K562 (cell line): ENCODE measurements around the gene NDFIP1. TPM values are rescaled to one million over a fixed set of nuclear protein-coding genes. Genes with fewer than 3 reads are reported as not detected.
A peak's percentile ranks its signal among the peaks of the same experiment; 100 is the strongest.

ENCODE experiments used
- ATAC-seq: fragments of 200-7000 bp; cut with Tn5 transposase; 3 replicates; pipeline ENCODE4 v1.9.1; 2020; ENCODE audit warnings: moderate library complexity
- BruUV-seq: library from RNA; stranded (reverse); fragments of 400-500 nt; replicated peaks from 2 replicates; lab custom pipeline; 2021; lab: Mats Ljungman, UMichigan
- CTCF ChIA-PET: fragments of 300-600 bp; formaldehyde crosslinking; extraction: SDS; loops from one replicate; lab custom pipeline; 2021; ENCODE audit warnings: low intra/inter-chr PET ratio; lab: Yijun Ruan, JAX
- POLR2A ChIA-PET: fragments of 300-600, 350-650 bp; sonication (Branson Sonifier 250); formaldehyde crosslinking; extraction: SDS; loops from one replicate; lab custom pipeline; 2021; ENCODE audit warnings: antibody characterized with exemption, inconsistent platforms; lab: Yijun Ruan, JAX
- DNase-seq, 4 experiments: peaks; one replicate each; pipeline versions ENCODE4 v3.0.0 to v3.0.0-alpha.2; 2011 to 2018; ENCODE audit warnings: low spot score in 3 of 4, mixed read lengths in 3 of 4; ENCODE audit errors: extremely low read depth in 1 of 4
- FAIRE-seq: peaks from 2 replicates; lab custom pipeline; 2011; peaks lifted over from hg19 to GRCh38; lab: Jason Lieb, UNC
- H2AFZ ChIP-seq: 2 replicates; pipeline ENCODE4 v1.6.0; 2011; ENCODE audit warnings: low read depth, low read length, control low read depth, inconsistent platforms
- H3K27ac ChIP-seq: fragments of 200-600 bp; 3 replicates; pipeline ENCODE4 v1.8.0; 2011; ENCODE audit warnings: low read depth, mild to moderate bottlenecking, control low read depth, inconsistent platforms, low read length, moderate library complexity, mixed read lengths; ENCODE audit errors: extremely low read depth
- H3K27me3 ChIP-seq, 2 experiments: fragments of 300-600 bp in 1 of 2; 2 replicates in 1 of 2; 3 replicates in 1 of 2; pipeline versions ENCODE4 v1.6.0 to v1.8.0; 2011; ENCODE audit warnings: inconsistent platforms in 2 of 2, low read length in 2 of 2, mild to moderate bottlenecking in 1 of 2, mixed read lengths in 1 of 2, moderate library complexity in 1 of 2; ENCODE audit not compliant: control insufficient read depth in 2 of 2, insufficient read depth in 2 of 2
- H3K36me3 ChIP-seq: fragments of 300-600 bp; 3 replicates; pipeline ENCODE4 v1.8.0; 2011; ENCODE audit warnings: mild to moderate bottlenecking, low read length, inconsistent platforms; ENCODE audit not compliant: control insufficient read depth, insufficient read depth
- H3K4me1 ChIP-seq, 2 experiments: fragments of 200-600 bp in 1 of 2; replicated peaks in 1 of 2; 2 replicates in 1 of 2; 3 replicates in 1 of 2; pipeline versions ENCODE4 v1.5.1 to v1.8.0; 2011; ENCODE audit warnings: inconsistent platforms in 2 of 2, low read length in 2 of 2, mild to moderate bottlenecking in 1 of 2, mixed read lengths in 1 of 2, moderate library complexity in 1 of 2; ENCODE audit not compliant: control insufficient read depth in 2 of 2, insufficient read depth in 2 of 2
- H3K4me2 ChIP-seq: 2 replicates; pipeline ENCODE4 v1.6.1; 2011; ENCODE audit warnings: low read length, control low read depth, inconsistent platforms, mixed read lengths; ENCODE audit not compliant: insufficient read depth
- H3K4me3 ChIP-seq: fragments of 200-600 bp; sonication (generic), shearing (Covaris generic); 2 replicates; pipeline ENCODE4 v1.5.1; 2016; ENCODE audit warnings: control low read depth, inconsistent platforms
- H3K79me2 ChIP-seq: fragments of 200-600 bp; 3 replicates; pipeline ENCODE4 v1.8.0; 2011; ENCODE audit warnings: low read length, inconsistent platforms; ENCODE audit not compliant: control insufficient read depth, insufficient read depth
- H3K9ac ChIP-seq, 2 experiments: 2 replicates each; pipeline versions ENCODE4 v1.6.0 to v1.6.1; 2011; ENCODE audit warnings: low read depth in 2 of 2, low read length in 2 of 2, control low read depth in 1 of 2, inconsistent platforms in 1 of 2, mild to moderate bottlenecking in 1 of 2, mixed read lengths in 1 of 2; ENCODE audit not compliant: insufficient read depth in 1 of 2
- H3K9me1 ChIP-seq: one replicate; pipeline ENCODE4 v1.6.0; 2011; ENCODE audit warnings: inconsistent platforms, mild to moderate bottlenecking, low read length, moderate library complexity; ENCODE audit not compliant: control insufficient read depth, insufficient read depth
- H3K9me3 ChIP-seq: replicated peaks from 2 replicates; pipeline ENCODE4 v1.5.1; 2011; ENCODE audit warnings: low read depth, low read length, inconsistent platforms; ENCODE audit not compliant: control insufficient read depth, insufficient read depth
- H4K20me1 ChIP-seq: replicated peaks from 2 replicates; pipeline ENCODE4 v1.6.1; 2011; ENCODE audit warnings: low read length, inconsistent platforms, mixed read lengths; ENCODE audit not compliant: control insufficient read depth, insufficient read depth
- CEBPZ ChIP-seq: fragments of 150-350 bp; IDR thresholded peaks from 2 replicates; pipeline ENCODE4 v1.6.1; 2014; ENCODE audit warnings: low read depth, mild to moderate bottlenecking, low read length, borderline replicate concordance
- CTCF ChIP-seq, 3 experiments: IDR thresholded peaks in 2 of 3; conservative IDR thresholded peaks in 1 of 3; 2 replicates each; pipeline ENCODE4 v1.5.1; 2011 to 2012; ENCODE audit warnings: low read length in 3 of 3, mild to moderate bottlenecking in 3 of 3, control low read depth in 2 of 3, improper control_type of control experiment in 1 of 3, inconsistent platforms in 1 of 3, low read depth in 1 of 3, mixed read lengths in 1 of 3, moderate library complexity in 1 of 3; ENCODE audit not compliant: insufficient read depth in 2 of 3
- ESRRA ChIP-seq: fragments of 450-650 bp; IDR thresholded peaks from 2 replicates; pipeline ENCODE4 v1.6.1; 2014; ENCODE audit warnings: low read depth, mild to moderate bottlenecking, moderate library complexity, borderline replicate concordance
- GTF2A2 ChIP-seq: IDR thresholded peaks from 2 replicates; pipeline ENCODE4 v1.6.1; 2016; ENCODE audit warnings: mild to moderate bottlenecking, missing genetic modification characterization, missing compliant biosample characterization
- LEF1 ChIP-seq: fragments of 450-650 bp; IDR thresholded peaks from 2 replicates; pipeline ENCODE4 v1.6.1; 2016; ENCODE audit warnings: mild to moderate bottlenecking
- NCOA1 ChIP-seq: fragments of 450-650 bp; IDR thresholded peaks from 2 replicates; pipeline ENCODE4 v1.6.1; 2016; ENCODE audit warnings: low read depth
- NFIC ChIP-seq: fragments of 450-650 bp; IDR thresholded peaks from 2 replicates; pipeline ENCODE4 v1.6.1; 2017; ENCODE audit warnings: mild to moderate bottlenecking, inconsistent platforms
- NFIX ChIP-seq: fragments of 250-450 bp; sonication (Bioruptor Pico); IDR thresholded peaks from 2 replicates; pipeline ENCODE4 v1.4.0; 2020; ENCODE audit warnings: low read depth, mild to moderate bottlenecking, moderate library complexity
- PRPF4 ChIP-seq: fragments of 200-400 bp; formaldehyde crosslinking; IDR thresholded peaks from one replicate; pipeline ENCODE4 v1.6.1; 2017; ENCODE audit warnings: low read length, low read depth, mild to moderate bottlenecking; ENCODE audit not compliant: insufficient read depth, poor library complexity, severe bottlenecking
- RAD21 ChIP-seq, 2 experiments: fragments of 250-450 bp in 1 of 2; fragments of 450-650 bp in 1 of 2; sonication (Bioruptor Pico) in 1 of 2; formaldehyde crosslinking in 1 of 2; IDR thresholded peaks in 1 of 2; conservative IDR thresholded peaks in 1 of 2; 2 replicates each; pipeline versions ENCODE4 v1.4.0 to v1.8.0; 2020 to 2022; ENCODE audit warnings: mild to moderate bottlenecking in 2 of 2, moderate library complexity in 1 of 2
- SMAD3 ChIP-seq: fragments of 450-650 bp; formaldehyde crosslinking; conservative IDR thresholded peaks from 2 replicates; pipeline ENCODE4 v1.4.0; 2020; ENCODE audit warnings: mild to moderate bottlenecking
- TEAD4 ChIP-seq, 2 experiments: sonication (generic) in 1 of 2; formaldehyde crosslinking in 1 of 2; IDR thresholded peaks; 2 replicates each; pipeline versions ENCODE4 v1.6.1 to v1.8.0; 2012 to 2022; ENCODE audit warnings: borderline replicate concordance in 1 of 2, inconsistent platforms in 1 of 2, low read length in 1 of 2, mild to moderate bottlenecking in 1 of 2, missing genetic modification reagents in 1 of 2
- WGBS: fragments of 100-300 bp; shearing (Covaris generic); methylation state at CpG from one replicate; pipeline ENCODE4 v1.1.6; 2016; ENCODE audit warnings: low coverage, mixed read lengths; ENCODE audit not compliant: insufficient coverage; ENCODE audit errors: missing lambda C conversion rate; 5-methylcytosine and 5-hydroxymethylcytosine counted together
- in situ Hi-C: fragments of 300-500 bp; cut with MboI; formaldehyde crosslinking; loops from 4 replicates; pipeline ENCODE4 v1.15.0; 2018; ENCODE audit warnings: inconsistent platforms, mixed read lengths
- intact Hi-C: fragments of 100-400 bp; cut with micrococcal nuclease; formaldehyde crosslinking; loops from 2 replicates; pipeline ENCODE4 v1.14.2; 2022
- polyA plus RNA-seq, 8 experiments: library from polyadenylated mRNA; depleted of rRNA in 4 of 8; stranded (reverse) in 5 of 8; unstranded in 3 of 8; fragments of >200 nt; fragmentation: Nextera tagmentation in 2 of 8; fragmentation: Illumina TruSeq in 1 of 8; extraction: Ambion mirVana in 2 of 8; extraction: Trizol in 1 of 8; gene quantifications; 2 replicates each; pipeline versions ENCODE4 v1.2.1 to v1.2.3, GENCODE V29; 2011 to 2014; ENCODE audit warnings: inconsistent platforms in 1 of 8, missing spikeins in 1 of 8
- total RNA-seq, 7 experiments: library from RNA; depleted of rRNA in 6 of 7; stranded (reverse); fragments of >200 nt in 6 of 7; fragmentation: Illumina TruSeq in 2 of 7; extraction: Trizol in 2 of 7; gene quantifications; 2 replicates each; pipeline versions ENCODE4 v1.2.1 to v1.2.3, GENCODE V29; 2011 to 2021; ENCODE audit warnings: low replicate concordance in 1 of 7

The NDFIP1 gene
- total and polyA plus RNA-seq, 9 of the 15 experiments (the other 6 are each of a cell fraction or from before 2014, with no cell fraction given) = 5.3 to 37.5 (median 31.9) TPM

GRCh38 chr5:142059304-142059940 is 49.2 kb upstream of the NDFIP1 start:
- ATAC-seq = peak; percentile 79
- H3K27me3 ChIP-seq = peaks cover 12 to 23% of the 10 kb centered on the region in 2 experiments
- peak; percentile 79 for FAIRE-seq
- no peak overlapping the region for H3K4me2 ChIP-seq
- in situ Hi-C loops (no loop called here), intact Hi-C loops (no loop called here)
- 50% methylated on average over 1 of the region's 1 CpG for WGBS
- DNase-seq = peak in 1 of 4 experiments; percentile 35
- CTCF ChIA-PET = interaction anchor here (0.7 kb wide), 1 partner anchor 67 kb away, joined by 3 read pairs; no protein-coding TSS in a partner anchor
- POLR2A ChIA-PET = no interaction called here
- H3K9ac ChIP-seq = no peak overlapping the region
- H3K4me3 ChIP-seq = no peak overlapping the region
- no peaks in the 10 kb centered on the region for H3K36me3 ChIP-seq
- H3K79me2 ChIP-seq = no peaks in the 10 kb centered on the region
- no peaks in the 10 kb centered on the region for H3K9me3 ChIP-seq
- no peaks in the 10 kb centered on the region for H3K9me1 ChIP-seq
- H3K4me1 ChIP-seq = no peaks in the 10 kb centered on the region; a peak in 1 of 5 replicates
- no peak for TF ChIP-seq ESRRA
- TF ChIP-seq SMAD3 (CRISPR knock-in tag) = no peak
- peak; percentile 57 for TF ChIP-seq NFIX (CRISPR knock-in tag)
- no peak for TF ChIP-seq PRPF4
- TF ChIP-seq LEF1 = no peak
- peak in 1 of 2 experiments; percentile 36; a peak in 1 of 4 replicates for TF ChIP-seq RAD21 (CRISPR knock-in tag; conservative IDR thresholded peaks at IDR 0.05 in 1 of 2, IDR thresholded peaks at IDR 0.05 in 1 of 2)
- TF ChIP-seq GTF2A2 (tag) = no peak
- peak; percentile 87 for TF ChIP-seq NFIC
- TF ChIP-seq NCOA1 = no peak
- no peak for TF ChIP-seq CEBPZ
- no peak for TF ChIP-seq TEAD4 (IDR thresholded peaks at IDR 0.05; ENCODE audit: low read length)
- TF ChIP-seq TEAD4 (CRISPR knock-in tag; IDR thresholded peaks at IDR 0.05; ENCODE audit: borderline replicate concordance) = no peak
- peak in 2 of 3 experiments; percentile 22 to 42; a peak in 3 of 6 replicates for TF ChIP-seq CTCF (IDR thresholded peaks at IDR 0.05 in 2 of 3, conservative IDR thresholded peaks at IDR 0.05 in 1 of 3; ENCODE audit: insufficient read depth in 2 of 3, low read depth in 1 of 3, low read length in 3 of 3)
- no peak overlapping the region for H3K27ac ChIP-seq
- no peak overlapping the region for H2AFZ ChIP-seq
- H4K20me1 ChIP-seq = no peaks in the 10 kb centered on the region
- BruUV-seq = no TSS peak
